Renal cortex interstitium (tissue), 11 donors: ENCODE data around the gene TEX101. TPM values are rescaled to one million over a fixed set of nuclear protein-coding genes. Genes with fewer than 3 reads are reported as not detected.
"Not testable (repeated sequence)": the region's sequence is repeated elsewhere in the genome, so short reads cannot be mapped to it uniquely, and the experiment has no call there.

ENCODE experiments used
- DNase-seq, 11 donors: peaks; one replicate each; pipeline ENCODE4 v3.0.0-alpha.2; 2013; ENCODE audit warnings: low read depth in 9 of 11, low spot score in 4 of 11; ENCODE audit errors: extremely low read depth in 1 of 11
- polyA plus RNA-seq, 3 donors: library from polyadenylated mRNA; unstranded; fragments of 120-200 nt; gene quantifications; one replicate each; pipeline ENCODE4 v1.2.1, GENCODE V29; 2013; ENCODE audit not compliant: insufficient read length in 3 of 3

Gene TEX101
- polyA plus RNA-seq, 3 donors, result not detected

DNA sequence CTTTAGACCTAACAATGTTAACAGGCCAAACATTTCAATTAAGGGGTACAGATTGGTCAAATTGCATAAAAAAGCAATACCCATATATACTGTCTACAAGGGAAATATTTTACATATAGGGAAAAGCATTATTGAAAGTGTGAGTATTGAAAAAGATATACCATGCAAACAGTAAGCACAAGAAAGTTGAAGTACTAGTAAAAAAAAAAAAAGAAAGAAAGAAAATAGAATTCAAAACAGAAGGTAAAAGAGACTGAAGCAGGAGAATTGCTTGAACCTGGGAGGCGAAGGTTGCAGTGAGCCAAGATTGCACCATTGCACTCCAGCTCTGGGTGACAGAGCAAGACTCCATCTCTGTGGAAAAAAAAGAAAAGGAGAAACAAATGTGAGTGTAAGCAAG, 5.3 kb upstream of the TEX101 start:
- no peak for DNase-seq

DNA sequence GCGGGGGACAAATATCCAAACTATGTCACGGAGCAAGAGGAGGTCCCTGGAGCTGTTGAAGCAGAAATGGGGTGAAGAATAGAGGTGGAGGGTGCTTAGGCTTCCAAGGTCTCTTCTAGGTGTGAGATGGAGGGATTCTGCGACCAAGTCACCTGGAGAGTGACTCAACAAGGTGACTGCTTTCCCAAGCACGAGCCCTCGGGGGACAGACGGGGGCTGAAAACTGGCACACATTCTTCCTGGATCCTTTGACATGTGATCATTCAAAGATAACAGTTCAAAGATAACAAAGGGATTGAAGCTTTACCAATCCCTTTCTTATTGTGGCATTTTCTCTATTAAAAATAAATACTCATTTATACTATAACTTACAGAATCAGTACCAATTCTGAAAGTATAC, 2.2 kb upstream of the TEX101 start:
- DNase-seq, result no peak

- DNase-seq, result no peak
Measured at GRCh38 chr19:43416951-43417623, 2.4 kb downstream of the TEX101 start.

DNA sequence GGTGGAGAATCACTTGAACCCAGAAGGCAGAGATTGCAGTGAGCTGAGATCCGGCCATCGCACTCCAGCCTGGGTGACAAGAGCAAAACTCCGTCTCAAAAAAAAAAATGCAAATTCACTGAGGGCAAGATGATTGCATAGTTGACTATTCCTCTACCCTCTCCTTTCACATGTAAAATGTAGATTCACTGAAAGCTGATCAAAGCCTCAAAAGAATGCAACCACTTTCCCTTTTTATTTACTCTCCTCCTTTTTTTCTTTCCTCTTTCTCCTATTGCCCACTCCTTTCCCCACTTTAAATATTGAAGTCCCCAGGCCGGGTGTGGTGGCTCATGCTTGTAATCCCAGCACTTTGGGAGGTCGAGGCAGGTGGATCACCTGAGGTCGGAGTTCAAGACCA, 6.3 kb downstream of the TEX101 start:
- no peak for DNase-seq

GRCh38 chr19:43422000-43422688, 7.5 kb downstream of the TEX101 start:
- no peak for DNase-seq

GRCh38 chr19:43422689-43423066, 8.0 kb downstream of the TEX101 start:
- no peak for DNase-seq

DNA sequence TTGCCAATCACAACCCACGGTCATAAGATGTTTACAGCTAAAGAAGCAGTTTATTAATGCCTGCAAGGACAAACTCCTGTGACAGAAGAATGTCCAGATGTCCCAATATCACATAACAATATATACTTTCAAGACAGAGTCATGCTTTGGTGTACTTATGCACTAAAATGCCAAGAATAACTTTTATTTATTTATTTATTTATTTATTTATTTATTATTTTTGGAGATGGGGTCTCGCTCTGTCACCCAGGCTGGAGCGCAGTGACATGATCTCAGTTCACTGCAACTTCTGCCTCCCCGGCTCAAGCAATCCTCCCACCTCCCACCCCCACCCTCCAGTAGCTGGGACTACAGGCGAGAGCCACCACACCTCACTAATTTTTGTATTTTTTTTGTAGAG, 9.1 kb downstream of the TEX101 start:
- DNase-seq, result no peak

GRCh38 chr19:43425567-43426392, 11.1 kb downstream of the TEX101 start:
- no peak for DNase-seq

DNA sequence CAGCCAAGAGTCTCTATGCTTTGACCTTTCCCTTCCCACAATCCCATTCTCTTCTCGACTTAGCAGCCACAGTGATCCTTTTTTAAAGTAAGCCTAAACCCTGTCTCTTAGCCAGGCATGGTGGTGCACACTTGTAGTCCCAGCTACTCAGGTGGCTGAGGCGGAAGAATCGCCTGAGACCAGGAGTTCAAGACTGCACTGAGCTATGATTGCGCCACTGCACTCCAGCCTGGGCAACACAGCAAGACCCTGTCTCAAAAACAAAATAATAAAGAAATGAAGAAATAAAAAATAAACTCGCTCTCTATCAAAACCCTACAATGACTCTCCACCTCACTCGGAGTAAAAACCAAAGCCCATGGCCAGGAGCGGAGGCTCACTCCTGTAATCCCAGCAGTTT, 14.7 kb downstream of the TEX101 start:
- DNase-seq, result no peak

- DNase-seq, result no peak
Measured at GRCh38 chr19:43430142-43430710, 15.5 kb downstream of the TEX101 start.

GRCh38 chr19:43430976-43431375, 16.3 kb downstream of the TEX101 start:
- no peak for DNase-seq

DNA sequence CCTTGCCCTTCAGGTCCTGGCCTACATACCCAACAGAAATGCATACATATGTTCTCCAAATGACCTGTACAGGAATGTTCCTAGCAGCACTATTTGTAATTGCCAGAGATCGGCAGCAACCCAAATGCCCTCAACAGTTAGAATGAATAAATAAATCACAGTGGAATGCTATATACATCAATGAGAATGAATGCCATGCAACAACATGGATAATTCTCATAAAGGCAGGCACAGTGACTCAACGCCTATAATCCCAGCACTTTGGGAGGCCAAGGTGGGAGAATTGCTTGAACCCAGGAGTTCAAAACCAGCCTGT, 18.6 kb downstream of the TEX101 start:
- no peak for DNase-seq

DNA sequence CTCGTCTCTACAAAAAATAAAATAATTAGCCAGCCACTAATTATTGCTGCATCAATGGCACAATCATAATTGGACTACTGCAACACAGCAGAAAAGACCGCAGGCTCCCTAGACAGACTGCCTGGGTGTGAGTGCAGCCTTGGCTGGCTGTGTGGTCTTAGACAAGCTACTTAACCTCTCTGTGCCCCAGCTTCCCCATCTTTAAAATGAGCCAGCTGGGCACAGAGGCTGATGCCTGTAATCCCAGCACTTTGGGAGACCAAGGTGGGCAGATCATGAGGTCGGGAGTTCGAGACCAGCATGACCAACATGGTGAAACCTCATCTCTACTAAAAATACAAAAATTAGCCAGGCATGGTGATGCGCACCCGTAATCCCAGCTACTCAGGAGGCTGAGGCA, 19.0 kb downstream of the TEX101 start:
- DNase-seq, result no peak

GRCh38 chr19:43435775-43436174, 21.1 kb downstream of the TEX101 start:
- no peak for DNase-seq

GRCh38 chr19:43437284-43437683, 22.6 kb downstream of the TEX101 start:
- DNase-seq, result not testable (repeated sequence)

- no peak for DNase-seq
Measured at GRCh38 chr19:43437712-43438111, 23.0 kb downstream of the TEX101 start.

DNA sequence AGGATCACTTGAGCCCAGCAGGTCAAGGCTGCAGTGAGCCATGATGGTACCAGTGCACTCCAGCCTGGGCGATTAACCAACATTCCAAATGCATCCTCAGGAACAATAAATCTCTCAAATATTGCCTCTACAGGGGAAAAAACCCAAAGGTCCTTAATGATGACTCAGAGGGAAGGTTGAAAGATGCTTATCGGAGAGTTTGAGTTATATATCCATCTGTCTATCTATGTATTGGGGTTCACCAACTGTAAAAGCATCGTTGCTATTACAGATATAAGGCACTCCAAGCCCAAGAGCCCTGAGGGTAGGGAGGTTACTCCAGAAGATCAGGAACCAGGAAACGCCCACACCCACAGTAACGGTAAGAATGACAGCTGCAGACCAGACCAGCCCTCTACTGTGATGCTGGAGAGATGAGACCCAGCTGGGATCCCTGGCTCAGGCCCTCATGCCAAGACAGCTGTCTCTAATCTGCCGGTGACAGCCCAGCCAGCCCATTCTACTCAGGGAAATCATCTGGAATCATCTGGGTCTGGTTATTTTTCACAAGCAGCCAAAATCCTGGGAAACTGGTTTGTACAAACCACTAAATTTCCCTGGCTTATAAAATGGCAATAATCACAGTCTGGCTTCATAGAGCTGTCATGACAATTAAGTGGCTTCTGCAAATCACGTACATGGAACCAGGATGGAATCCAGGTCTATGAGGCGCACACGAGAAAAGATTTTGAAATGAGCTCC, 23.8 kb downstream of the TEX101 start:
- peak in 9 of 11 donors; percentile 51 to 71 (median 60) for DNase-seq

DNA sequence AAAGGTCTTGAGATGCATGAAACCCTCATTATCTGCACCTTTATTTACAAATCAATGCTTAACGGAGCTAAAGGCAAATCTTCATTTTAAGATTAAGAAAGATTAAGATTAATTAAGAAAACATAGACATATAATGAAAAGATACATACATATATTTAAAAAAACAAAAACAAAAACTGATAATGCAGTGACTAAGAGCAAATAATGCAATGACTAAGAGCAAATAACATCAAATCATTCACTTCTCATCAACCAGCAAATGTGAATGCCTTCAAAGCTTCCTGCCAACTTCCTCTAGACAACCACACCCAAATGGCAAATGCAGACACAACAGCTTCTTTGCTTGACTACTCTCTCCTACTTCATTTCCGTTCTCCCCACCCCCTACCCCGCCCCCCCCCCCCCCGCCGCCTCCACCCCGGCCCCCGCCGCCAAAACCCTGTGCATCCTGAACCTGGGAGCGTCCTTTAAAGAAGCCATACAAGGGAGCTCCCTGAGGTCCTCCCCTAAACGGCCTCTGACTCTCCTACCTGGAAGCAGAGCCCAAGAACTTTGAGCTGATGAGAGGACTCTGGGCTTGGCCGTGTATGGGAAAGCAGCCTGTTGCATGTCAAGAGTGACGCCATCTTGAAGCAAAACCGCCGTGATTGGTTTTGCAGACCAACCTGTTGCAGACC, 24.5 kb downstream of the TEX101 start:
- no peak for DNase-seq

DNA sequence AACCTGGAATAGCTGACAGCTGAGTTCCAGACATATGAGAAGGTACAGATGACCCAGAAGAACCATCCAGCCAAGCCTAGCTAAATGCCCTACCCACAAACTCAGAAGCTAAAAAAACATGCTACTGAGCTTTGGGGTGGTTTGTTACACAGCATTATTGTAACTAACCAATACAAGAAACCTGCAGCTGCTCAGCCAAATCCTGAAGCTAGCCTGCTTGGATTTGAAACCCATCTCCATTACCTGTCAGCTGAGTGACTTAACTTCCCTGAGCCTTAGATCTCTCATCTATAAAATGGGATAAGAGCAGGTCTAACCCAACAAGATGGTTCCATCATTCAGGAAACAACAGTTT, 25.0 kb downstream of the TEX101 start:
- no peak for DNase-seq
